Tibial artery (tissue), 4 donors: ENCODE results near the gene RUNX2.

Experiments used
- DNase-seq, 2 donors: peaks; one replicate each; pipeline ENCODE4 v3.0.0-alpha.2; 2019
- H3K27ac ChIP-seq, 2 donors: fragments of 200-600 bp; sonication (generic) in 1 of 2; 1 replicate in 1 of 2; 2 replicates in 1 of 2; pipeline ENCODE4 v1.5.1; 2018 to 2019; ENCODE audit warnings: mild to moderate bottlenecking in 1 of 2
- H3K27me3 ChIP-seq, 2 donors: fragments of 200-600 bp; sonication (generic) in 1 of 2; one replicate each; pipeline versions ENCODE4 v1.5.1 to v1.6.0; 2016 to 2019
- H3K36me3 ChIP-seq, 3 donors: fragments of 200-600 bp; sonication (generic) in 2 of 3; one replicate each; pipeline ENCODE4 v1.5.1; 2016 to 2019; ENCODE audit warnings: mild to moderate bottlenecking in 2 of 3
- H3K4me1 ChIP-seq, 4 donors: fragments of 200-600 bp; sonication (generic) in 2 of 4; 1 replicate in 3 of 4; 2 replicates in 1 of 4; pipeline ENCODE4 v1.5.1; 2016 to 2019
- H3K4me3 ChIP-seq, 2 donors: fragments of 200-600 bp; sonication (generic) in 1 of 2; 1 replicate in 1 of 2; 2 replicates in 1 of 2; pipeline ENCODE4 v1.5.1; 2018 to 2019; ENCODE audit warnings: mild to moderate bottlenecking in 2 of 2
- H3K9me3 ChIP-seq, 3 donors: fragments of 200-600 bp; sonication (generic) in 1 of 3; one replicate each; pipeline ENCODE4 v1.5.1; 2016 to 2019
- intact Hi-C: fragments of 100-400 bp; cut with DNase I; formaldehyde crosslinking; loops from one replicate; pipeline ENCODE4 v1.15.0; 2023; ENCODE audit warnings: low total_unique reads
- TF ChIP-seq, protein P1 (sequence below), 2 experiments: fragments of 200-600 bp in 1 of 2; fragments of 450-650 bp in 1 of 2; IDR thresholded peaks; one replicate each; pipeline ENCODE4 v1.5.1; 2017 to 2019; ENCODE audit warnings: antibody characterized with exemption in 2 of 2, mild to moderate bottlenecking in 1 of 2, moderate library complexity in 1 of 2

RUNX2 gene

DNA sequence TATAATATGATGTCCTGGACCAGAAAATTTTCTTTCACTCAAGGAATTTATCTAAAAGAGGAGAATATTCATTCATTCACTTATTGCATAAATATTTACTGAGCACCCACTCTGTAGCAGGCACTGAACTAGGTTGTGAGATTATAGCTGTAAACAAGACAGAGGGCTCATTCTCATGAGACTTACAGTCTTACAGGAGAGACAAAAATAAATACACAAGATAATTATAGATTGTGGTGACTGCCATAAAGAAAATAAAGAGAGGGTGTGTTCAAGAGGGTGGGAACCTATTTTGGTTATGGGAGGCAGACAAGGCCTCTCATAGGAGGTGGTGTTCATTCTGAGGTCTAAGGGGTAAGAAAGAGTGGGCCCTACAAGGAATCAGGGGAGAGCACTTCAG, 159.5 kb downstream of the RUNX2 start:
- H3K27ac ChIP-seq = no peak overlapping the region
- no peaks in the 10 kb centered on the region for H3K4me1 ChIP-seq
- no peaks in the 10 kb centered on the region for H3K36me3 ChIP-seq
- no peaks in the 10 kb centered on the region for H3K9me3 ChIP-seq
- no peaks in the 10 kb centered on the region for H3K27me3 ChIP-seq
- TF ChIP-seq, protein P1, sequence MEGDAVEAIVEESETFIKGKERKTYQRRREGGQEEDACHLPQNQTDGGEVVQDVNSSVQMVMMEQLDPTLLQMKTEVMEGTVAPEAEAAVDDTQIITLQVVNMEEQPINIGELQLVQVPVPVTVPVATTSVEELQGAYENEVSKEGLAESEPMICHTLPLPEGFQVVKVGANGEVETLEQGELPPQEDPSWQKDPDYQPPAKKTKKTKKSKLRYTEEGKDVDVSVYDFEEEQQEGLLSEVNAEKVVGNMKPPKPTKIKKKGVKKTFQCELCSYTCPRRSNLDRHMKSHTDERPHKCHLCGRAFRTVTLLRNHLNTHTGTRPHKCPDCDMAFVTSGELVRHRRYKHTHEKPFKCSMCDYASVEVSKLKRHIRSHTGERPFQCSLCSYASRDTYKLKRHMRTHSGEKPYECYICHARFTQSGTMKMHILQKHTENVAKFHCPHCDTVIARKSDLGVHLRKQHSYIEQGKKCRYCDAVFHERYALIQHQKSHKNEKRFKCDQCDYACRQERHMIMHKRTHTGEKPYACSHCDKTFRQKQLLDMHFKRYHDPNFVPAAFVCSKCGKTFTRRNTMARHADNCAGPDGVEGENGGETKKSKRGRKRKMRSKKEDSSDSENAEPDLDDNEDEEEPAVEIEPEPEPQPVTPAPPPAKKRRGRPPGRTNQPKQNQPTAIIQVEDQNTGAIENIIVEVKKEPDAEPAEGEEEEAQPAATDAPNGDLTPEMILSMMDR (IDR thresholded peaks at IDR 0.05) = no peak
- no peak for DNase-seq
- no peak overlapping the region for H3K4me3 ChIP-seq
- intact Hi-C loops = no loop called here

- no peak overlapping the region for H3K4me3 ChIP-seq
- H3K9me3 ChIP-seq = no peaks in the 10 kb centered on the region
- TF ChIP-seq, protein P1 (IDR thresholded peaks at IDR 0.05) = no peak
- no peak overlapping the region for H3K27ac ChIP-seq
- H3K36me3 ChIP-seq = no peaks in the 10 kb centered on the region
- no peaks in the 10 kb centered on the region for H3K27me3 ChIP-seq
- DNase-seq = no peak
- no peaks in the 10 kb centered on the region for H3K4me1 ChIP-seq
- intact Hi-C loops = no loop called here
Observed at GRCh38 chr6:45488269-45488668, 160.1 kb downstream of the RUNX2 start.

GRCh38 chr6:45488889-45489288, 160.8 kb downstream of the RUNX2 start:
- Histone ChIP-seq H3K4me3 (no peak overlapping the region), H3K9me3 (no peaks in the 10 kb centered on the region), H3K4me1 (no peaks in the 10 kb centered on the region), H3K27ac (no peak overlapping the region), H3K36me3 (no peaks in the 10 kb centered on the region), H3K27me3 (no peaks in the 10 kb centered on the region)
- DNase-seq = no peak
- intact Hi-C loops = no loop called here
- TF ChIP-seq, protein P1 (IDR thresholded peaks at IDR 0.05) = no peak

GRCh38 chr6:45491048-45491735, 163.1 kb downstream of the RUNX2 start:
- intact Hi-C loops = no loop called here
- Histone ChIP-seq H3K36me3 (no peaks in the 10 kb centered on the region), H3K4me1 (no peaks in the 10 kb centered on the region), H3K9me3 (no peaks in the 10 kb centered on the region), H3K4me3 (no peak overlapping the region), H3K27me3 (no peaks in the 10 kb centered on the region), H3K27ac (no peak overlapping the region)
- DNase-seq = no peak
- TF ChIP-seq, protein P1 (IDR thresholded peaks at IDR 0.05) = no peak

DNA sequence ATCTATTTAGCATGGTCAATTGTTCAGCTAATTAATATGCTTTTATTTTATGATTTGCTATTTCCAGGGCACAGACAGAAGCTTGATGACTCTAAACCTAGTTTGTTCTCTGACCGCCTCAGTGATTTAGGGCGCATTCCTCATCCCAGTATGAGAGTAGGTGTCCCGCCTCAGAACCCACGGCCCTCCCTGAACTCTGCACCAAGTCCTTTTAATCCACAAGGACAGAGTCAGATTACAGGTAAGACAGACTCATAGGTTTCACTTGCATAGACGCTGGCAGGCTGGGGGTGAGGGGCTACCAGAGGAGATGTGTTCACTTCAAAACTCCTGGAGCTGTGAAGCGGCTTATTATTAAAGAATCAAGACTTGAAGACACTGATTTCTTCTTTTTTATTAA, 163.7 kb downstream of the RUNX2 start:
- intact Hi-C loops = no loop called here
- H3K36me3 ChIP-seq = no peaks in the 10 kb centered on the region
- no peak overlapping the region for H3K27ac ChIP-seq
- DNase-seq = no peak
- H3K27me3 ChIP-seq = no peaks in the 10 kb centered on the region
- no peak overlapping the region for H3K4me3 ChIP-seq
- no peaks in the 10 kb centered on the region for H3K9me3 ChIP-seq
- H3K4me1 ChIP-seq = no peaks in the 10 kb centered on the region
- TF ChIP-seq, protein P1 (IDR thresholded peaks at IDR 0.05) = no peak

- H3K36me3 ChIP-seq = no peaks in the 10 kb centered on the region
- H3K27me3 ChIP-seq = no peaks in the 10 kb centered on the region
- H3K4me3 ChIP-seq = no peak overlapping the region
- TF ChIP-seq, protein P1 (IDR thresholded peaks at IDR 0.05) = no peak
- no peak for DNase-seq
- no peak overlapping the region for H3K27ac ChIP-seq
- no peaks in the 10 kb centered on the region for H3K9me3 ChIP-seq
- intact Hi-C loops = no loop called here
- no peaks in the 10 kb centered on the region for H3K4me1 ChIP-seq
Observed at GRCh38 chr6:45493761-45494160, 165.6 kb downstream of the RUNX2 start.
